Measurements from ENCODE around the gene RAP1GAP2.

DNA sequence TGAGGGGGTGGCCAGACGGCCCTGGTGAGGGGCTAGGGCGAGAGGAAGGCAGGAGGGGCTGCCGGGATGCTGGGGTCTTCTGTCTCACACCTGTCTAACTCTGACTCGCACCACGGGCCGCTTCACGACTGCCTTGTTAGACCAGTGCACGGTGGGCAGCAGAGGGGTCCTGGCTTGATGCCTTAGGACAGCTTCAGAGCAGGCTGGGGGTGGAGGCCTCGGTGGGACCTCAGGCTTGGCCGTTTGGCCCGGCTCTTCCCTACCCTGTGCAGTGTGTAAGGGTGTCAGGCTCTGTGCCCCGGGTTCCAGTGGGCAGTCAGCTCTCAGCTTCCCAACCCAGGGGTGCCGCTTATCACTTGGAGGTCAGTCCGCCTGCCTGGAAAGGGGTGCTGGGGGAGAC is 166.5 kb downstream of the RAP1GAP2 start:
- TF ChIP-seq, protein P1, sequence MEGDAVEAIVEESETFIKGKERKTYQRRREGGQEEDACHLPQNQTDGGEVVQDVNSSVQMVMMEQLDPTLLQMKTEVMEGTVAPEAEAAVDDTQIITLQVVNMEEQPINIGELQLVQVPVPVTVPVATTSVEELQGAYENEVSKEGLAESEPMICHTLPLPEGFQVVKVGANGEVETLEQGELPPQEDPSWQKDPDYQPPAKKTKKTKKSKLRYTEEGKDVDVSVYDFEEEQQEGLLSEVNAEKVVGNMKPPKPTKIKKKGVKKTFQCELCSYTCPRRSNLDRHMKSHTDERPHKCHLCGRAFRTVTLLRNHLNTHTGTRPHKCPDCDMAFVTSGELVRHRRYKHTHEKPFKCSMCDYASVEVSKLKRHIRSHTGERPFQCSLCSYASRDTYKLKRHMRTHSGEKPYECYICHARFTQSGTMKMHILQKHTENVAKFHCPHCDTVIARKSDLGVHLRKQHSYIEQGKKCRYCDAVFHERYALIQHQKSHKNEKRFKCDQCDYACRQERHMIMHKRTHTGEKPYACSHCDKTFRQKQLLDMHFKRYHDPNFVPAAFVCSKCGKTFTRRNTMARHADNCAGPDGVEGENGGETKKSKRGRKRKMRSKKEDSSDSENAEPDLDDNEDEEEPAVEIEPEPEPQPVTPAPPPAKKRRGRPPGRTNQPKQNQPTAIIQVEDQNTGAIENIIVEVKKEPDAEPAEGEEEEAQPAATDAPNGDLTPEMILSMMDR (IDR thresholded peaks at IDR 0.05; ENCODE audit: insufficient read depth, low read depth, low read length) = no peak
- no peak for TF ChIP-seq EZH2 (IDR thresholded peaks at IDR 0.05; ENCODE audit: insufficient read depth, low read length)
